Ectodermal cell (in vitro differentiated cells): Measurements from ENCODE around the gene SNX4.
"Not testable (repeated sequence)": the region's sequence is repeated elsewhere in the genome, so short reads cannot be mapped to it uniquely, and the experiment has no call there.

Source experiments
- H3K27ac ChIP-seq: 2 replicates; pipeline ENCODE4 v1.7.0; 2013; ENCODE audit warnings: mild to moderate bottlenecking, low read depth, low read length; ENCODE audit not compliant: insufficient read depth, poor library complexity, severe bottlenecking
- H3K27me3 ChIP-seq: 2 replicates; pipeline ENCODE4 v1.7.0; 2013; ENCODE audit warnings: mild to moderate bottlenecking, low read length; ENCODE audit not compliant: insufficient read depth, control insufficient read depth, poor library complexity, severe bottlenecking
- H3K36me3 ChIP-seq: one replicate; pipeline ENCODE4 v1.7.0; 2013; ENCODE audit warnings: low read length; ENCODE audit not compliant: control insufficient read depth, insufficient read depth
- H3K4me1 ChIP-seq: one replicate; pipeline ENCODE4 v1.7.0; 2013; ENCODE audit warnings: low read length; ENCODE audit not compliant: control insufficient read depth, insufficient read depth
- H3K4me3 ChIP-seq: 2 replicates; pipeline ENCODE4 v1.7.0; 2013; ENCODE audit warnings: low read depth, low read length, control low read depth; ENCODE audit not compliant: insufficient read depth
- H3K9me3 ChIP-seq: 2 replicates; pipeline ENCODE4 v1.7.0; 2013; ENCODE audit warnings: mild to moderate bottlenecking, low read length, moderate library complexity; ENCODE audit not compliant: control insufficient read depth
- WGBS, 2 experiments: methylation state at CpG; one replicate each; pipeline ENCODE4 v1.1.7; 2013; ENCODE audit warnings: missing lambda C conversion rate in 2 of 2; 5-methylcytosine and 5-hydroxymethylcytosine counted together

The SNX4 gene

GRCh38 chr3:125511420-125512118, 8.4 kb downstream of the SNX4 start:
- no peaks in the 10 kb centered on the region for H3K4me1 ChIP-seq
- 83% methylated on average over 1 of the region's 1 CpG; no CpG with 5 or more reads in 1 of the 2 experiments for WGBS, 2 experiments
- H3K27me3 ChIP-seq = no peaks in the 10 kb centered on the region
- H3K4me3 ChIP-seq = no peak overlapping the region
- no peaks in the 10 kb centered on the region for H3K9me3 ChIP-seq
- no peak overlapping the region for H3K27ac ChIP-seq
- H3K36me3 ChIP-seq = peaks cover 8% of the 10 kb centered on the region

- no peaks in the 10 kb centered on the region for H3K27me3 ChIP-seq
- H3K36me3 ChIP-seq = peaks cover 16% of the 10 kb centered on the region
- WGBS, 2 experiments = 91 to 100% methylated on average over 3 of the region's 3 CpGs
- no peak overlapping the region for H3K27ac ChIP-seq
- H3K9me3 ChIP-seq = no peaks in the 10 kb centered on the region
- no peaks in the 10 kb centered on the region for H3K4me1 ChIP-seq
- H3K4me3 ChIP-seq = no peak overlapping the region
Measured at GRCh38 chr3:125507128-125507527, 12.9 kb downstream of the SNX4 start.

GRCh38 chr3:125498630-125499029, 21.4 kb downstream of the SNX4 start:
- H3K4me1 ChIP-seq = no peaks in the 10 kb centered on the region
- H3K27me3 ChIP-seq = no peaks in the 10 kb centered on the region
- peaks cover 21% of the 10 kb centered on the region for H3K36me3 ChIP-seq
- no peaks in the 10 kb centered on the region for H3K9me3 ChIP-seq
- no peak overlapping the region for H3K27ac ChIP-seq
- no peak overlapping the region for H3K4me3 ChIP-seq

DNA sequence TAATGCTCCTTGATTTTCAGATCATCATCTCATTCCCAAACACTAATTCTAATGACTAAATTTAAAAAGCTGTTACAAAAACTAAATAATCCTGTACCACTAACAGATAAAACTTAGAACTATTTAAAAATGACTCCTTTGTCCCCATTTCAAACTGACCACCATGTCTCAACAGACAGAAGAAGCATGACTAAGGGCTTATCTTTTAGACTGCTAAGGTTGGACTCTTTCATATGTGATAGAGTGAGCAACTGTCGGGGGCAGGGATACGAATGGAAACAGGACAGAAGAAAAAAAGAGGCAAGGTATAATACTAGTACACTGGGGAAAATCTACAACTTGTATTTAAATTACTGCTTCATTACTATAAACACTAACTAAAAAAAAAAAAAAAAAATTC, 23.3 kb downstream of the SNX4 start:
- H3K4me3 ChIP-seq = no peak overlapping the region
- H3K4me1 ChIP-seq = no peaks in the 10 kb centered on the region
- H3K36me3 ChIP-seq = peaks cover 19% of the 10 kb centered on the region
- no peak overlapping the region for H3K27ac ChIP-seq
- no peaks in the 10 kb centered on the region for H3K9me3 ChIP-seq
- 100% methylated on average over 2 of the region's 2 CpGs for WGBS, 2 experiments
- no peaks in the 10 kb centered on the region for H3K27me3 ChIP-seq

- H3K4me3 ChIP-seq = no peak overlapping the region
- 100% methylated on average over 1 of the region's 1 CpG; no CpG with 5 or more reads in 1 of the 2 experiments for WGBS, 2 experiments
- peaks cover 3% of the 10 kb centered on the region for H3K36me3 ChIP-seq
Measured at GRCh38 chr3:125482406-125482805, 37.6 kb downstream of the SNX4 start.

GRCh38 chr3:125481786-125482185, 38.2 kb downstream of the SNX4 start:
- no peaks in the 10 kb centered on the region for H3K9me3 ChIP-seq
- H3K4me3 ChIP-seq = no peak overlapping the region
- WGBS, 2 experiments = 95 to 96% methylated on average over 2 of the region's 2 CpGs
- peak overlapping the region; percentile 2 for H3K27ac ChIP-seq
- peaks cover 4% of the 10 kb centered on the region for H3K36me3 ChIP-seq
- H3K4me1 ChIP-seq = no peaks in the 10 kb centered on the region
- no peaks in the 10 kb centered on the region for H3K27me3 ChIP-seq

More at GRCh38 chr3:125482406-125482805, 37.6 kb downstream of the SNX4 start:
- Histone ChIP-seq H3K27ac (no peak overlapping the region), H3K27me3 (no peaks in the 10 kb centered on the region), H3K9me3 (no peaks in the 10 kb centered on the region), H3K4me1 (no peaks in the 10 kb centered on the region)

DNA sequence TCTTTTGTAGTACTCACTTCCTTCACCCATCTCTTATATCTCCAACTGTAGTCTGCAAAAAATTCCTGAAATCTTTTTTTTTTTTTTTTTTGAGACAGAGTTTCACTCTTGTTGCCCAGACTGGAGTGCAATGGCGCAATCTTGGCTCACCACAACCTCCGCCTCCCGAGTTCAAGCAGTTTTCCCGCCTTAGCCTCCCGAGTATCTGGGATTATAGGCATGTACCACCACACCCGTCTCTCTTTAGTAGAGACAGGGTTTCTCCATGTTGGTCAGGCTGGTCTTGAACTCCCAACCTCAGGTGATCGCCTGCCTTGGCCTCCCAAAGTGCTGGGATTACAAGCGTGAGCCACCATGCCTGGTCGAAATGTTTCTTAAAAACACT, 38.6 kb downstream of the SNX4 start:
- H3K4me1 ChIP-seq, H3K36me3 ChIP-seq, H3K27me3 ChIP-seq, H3K27ac ChIP-seq, H3K4me3 ChIP-seq, H3K9me3 ChIP-seq: not testable (repeated sequence)
- WGBS, 2 experiments = 91 to 94% methylated on average over 9 of the region's 9 CpGs

- 92 to 93% methylated on average over 2 of the region's 2 CpGs for WGBS, 2 experiments
- H3K4me3 ChIP-seq = no peak overlapping the region
- no peak overlapping the region for H3K27ac ChIP-seq
- H3K9me3 ChIP-seq = no peaks in the 10 kb centered on the region
- no peaks in the 10 kb centered on the region for H3K4me1 ChIP-seq
- no peaks in the 10 kb centered on the region for H3K27me3 ChIP-seq
- peaks cover 5% of the 10 kb centered on the region for H3K36me3 ChIP-seq
Measured at GRCh38 chr3:125480656-125481374, 39.2 kb downstream of the SNX4 start.

- Histone ChIP-seq H3K27me3 (no peaks in the 10 kb centered on the region), H3K36me3 (peaks cover 8% of the 10 kb centered on the region), H3K9me3 (no peaks in the 10 kb centered on the region), H3K4me1 (no peaks in the 10 kb centered on the region), H3K4me3 (no peak overlapping the region), H3K27ac (no peak overlapping the region)
- WGBS, 2 experiments = 88 to 96% methylated on average over 3 to 4 of the region's 4 CpGs
Measured at GRCh38 chr3:125479091-125479490, 40.9 kb downstream of the SNX4 start.

DNA sequence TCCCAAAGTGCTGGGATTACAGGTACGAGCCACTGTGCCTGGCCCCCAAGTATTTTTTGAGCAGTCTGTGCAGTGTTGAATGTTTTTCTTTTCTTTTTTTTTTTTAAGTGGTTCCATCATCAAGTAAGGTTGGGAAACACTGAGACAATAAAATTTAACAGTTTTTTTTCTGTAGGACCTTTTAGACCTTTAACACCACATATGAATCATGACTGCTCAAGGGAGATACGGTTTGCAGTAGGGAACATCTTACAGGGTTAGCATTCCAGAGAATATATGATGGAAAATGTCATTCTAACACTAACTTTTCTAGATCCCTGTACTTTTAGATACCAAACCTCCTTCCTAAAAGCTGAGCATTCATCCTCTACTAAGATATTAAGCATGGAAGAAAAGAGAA, 41.7 kb downstream of the SNX4 start:
- no peak overlapping the region for H3K27ac ChIP-seq
- no peak overlapping the region for H3K4me3 ChIP-seq
- WGBS, 2 experiments = 85 to 87% methylated on average over 2 of the region's 2 CpGs
- peaks cover 8% of the 10 kb centered on the region for H3K36me3 ChIP-seq
- H3K9me3 ChIP-seq = no peaks in the 10 kb centered on the region
- H3K27me3 ChIP-seq = no peaks in the 10 kb centered on the region
- H3K4me1 ChIP-seq = no peaks in the 10 kb centered on the region
